Endometrial microvascular endothelial cells (primary cell): ENCODE measurements around the gene EIF2S2. TPM values are rescaled to one million over a fixed set of nuclear protein-coding genes. Genes with fewer than 3 reads are reported as not detected.

Experiments used
- in situ Hi-C: cut with HindIII; loops from 2 replicates; pipeline ENCODE4 v1.10.0; 2017; ENCODE audit warnings: low sequenced_read_pairs, low pct_unique_long_range_greater_than_20kb; ENCODE audit errors: inconsistent ontology term
- total RNA-seq: library from RNA; depleted of rRNA; stranded (reverse); fragments of >200 nt; gene quantifications from one replicate; pipeline ENCODE4 v1.2.3, GENCODE V29; 2015; ENCODE audit errors: inconsistent ontology term

EIF2S2 gene
- total RNA-seq, 1 donor from 2014 or later: 73.2 TPM

- in situ Hi-C loops: no loop called here
Measured at GRCh38 chr20:34124469-34125249, 12.6 kb upstream of the EIF2S2 start.

DNA sequence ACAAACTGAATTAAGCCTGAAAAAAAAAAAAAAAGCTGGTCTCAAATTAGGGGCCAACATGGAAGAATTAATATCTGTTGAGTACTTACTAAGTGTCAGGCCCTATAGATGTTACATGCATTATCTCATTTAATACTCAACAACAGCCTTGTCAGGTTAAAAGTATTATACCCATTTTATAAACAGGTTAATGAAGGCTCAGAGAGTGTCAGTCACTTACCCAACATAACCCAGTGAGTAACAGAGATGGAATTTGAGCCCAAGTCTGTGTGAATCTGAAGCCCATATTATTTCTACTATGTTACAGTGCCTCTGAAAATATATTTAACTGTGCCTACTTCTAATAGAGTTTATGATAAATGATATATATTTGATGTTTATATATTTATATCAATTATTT, 11.3 kb upstream of the EIF2S2 start:
- in situ Hi-C loops: no loop called here

GRCh38 chr20:34122274-34122980, 10.4 kb upstream of the EIF2S2 start:
- in situ Hi-C loops: no loop called here

- in situ Hi-C loops: no loop called here
Measured at GRCh38 chr20:34120213-34120612, 8.2 kb upstream of the EIF2S2 start.

GRCh38 chr20:34115232-34115631, 3.2 kb upstream of the EIF2S2 start:
- in situ Hi-C loops: no loop called here

DNA sequence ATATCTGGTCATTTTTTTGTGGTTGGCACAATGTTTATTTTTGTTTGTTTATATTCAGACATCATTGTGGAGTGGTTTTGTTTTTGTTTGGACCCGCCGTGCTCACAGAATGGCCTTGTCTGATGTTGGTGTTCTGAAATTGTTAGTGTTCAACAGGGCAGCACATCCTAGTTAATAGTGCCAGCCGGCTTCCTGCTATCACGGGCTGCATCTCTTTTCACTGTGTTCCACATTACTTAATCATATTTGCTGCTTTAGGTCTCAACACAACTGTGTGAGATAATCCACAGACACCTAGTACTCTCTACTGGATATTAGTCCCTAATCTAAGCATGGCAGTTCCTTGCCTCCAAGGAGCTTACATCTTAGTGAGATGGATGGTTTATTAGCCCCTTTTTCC, 2.8 kb upstream of the EIF2S2 start:
- in situ Hi-C loops: no loop called here

DNA sequence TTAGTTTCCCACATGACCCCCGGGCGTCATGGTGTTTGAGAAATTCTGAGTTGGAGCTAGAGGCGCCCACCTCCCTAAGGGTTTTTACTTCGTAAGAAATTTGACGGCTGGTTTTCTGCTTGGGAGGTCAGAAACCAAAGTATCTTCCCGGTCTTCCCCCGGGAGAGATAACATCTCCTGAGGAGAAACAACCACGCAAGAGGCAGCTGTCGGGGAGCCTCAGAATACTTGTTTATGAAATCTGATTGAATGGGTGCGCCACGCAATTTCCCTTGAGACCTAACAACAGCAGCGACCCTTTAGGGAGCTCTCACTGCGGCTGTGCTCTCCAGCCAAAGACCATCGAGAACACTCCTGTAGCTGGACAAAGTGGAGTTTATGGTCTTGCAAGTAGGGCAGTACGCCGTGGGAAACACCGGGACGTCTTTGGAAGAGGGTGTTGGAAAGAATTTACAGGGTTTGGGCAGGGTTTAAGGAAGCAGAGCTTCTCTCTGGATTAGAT, 608 bp upstream of the EIF2S2 start:
- in situ Hi-C loops: no loop called here

GRCh38 chr20:34110745-34111641, 1.1 kb downstream of the EIF2S2 start:
- in situ Hi-C loops: no loop called here

DNA sequence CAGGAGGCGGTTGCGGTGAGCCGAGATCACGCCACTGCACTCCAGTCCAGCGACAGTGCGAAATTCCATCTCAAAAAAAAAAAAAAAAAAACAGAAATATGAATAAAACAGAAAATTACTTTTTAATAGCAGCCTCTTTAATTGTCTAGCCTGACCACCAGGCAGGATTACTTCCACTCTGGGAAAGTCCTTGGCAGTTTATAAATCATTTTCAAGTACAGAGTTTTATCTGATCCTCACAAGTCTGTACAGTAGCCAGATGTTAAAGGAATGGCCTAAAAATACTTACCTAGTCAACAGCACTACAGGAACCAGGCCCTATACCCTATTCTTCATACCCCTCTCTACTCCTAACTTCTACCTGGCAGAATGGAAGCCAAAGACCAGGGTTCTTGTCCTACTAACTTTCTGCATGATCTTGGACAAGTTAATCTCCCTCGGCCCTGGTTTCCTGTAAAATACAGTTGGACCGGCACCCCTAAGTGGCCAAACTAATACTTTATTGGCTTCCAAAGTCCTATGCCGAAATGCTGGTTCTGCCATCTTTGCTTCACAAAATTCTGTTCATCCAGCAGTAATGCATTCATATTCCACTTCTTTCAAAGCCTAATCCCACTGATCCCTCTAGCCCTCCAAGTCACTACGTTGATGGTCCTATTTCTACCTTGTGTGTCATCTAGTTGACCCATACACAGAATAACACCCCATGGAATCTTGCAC, 1.9 kb downstream of the EIF2S2 start:
- in situ Hi-C loops: no loop called here

- in situ Hi-C loops: no loop called here
Measured at GRCh38 chr20:34109442-34109841, 2.6 kb downstream of the EIF2S2 start.

GRCh38 chr20:34108616-34109174, 3.3 kb downstream of the EIF2S2 start:
- in situ Hi-C loops: no loop called here

DNA sequence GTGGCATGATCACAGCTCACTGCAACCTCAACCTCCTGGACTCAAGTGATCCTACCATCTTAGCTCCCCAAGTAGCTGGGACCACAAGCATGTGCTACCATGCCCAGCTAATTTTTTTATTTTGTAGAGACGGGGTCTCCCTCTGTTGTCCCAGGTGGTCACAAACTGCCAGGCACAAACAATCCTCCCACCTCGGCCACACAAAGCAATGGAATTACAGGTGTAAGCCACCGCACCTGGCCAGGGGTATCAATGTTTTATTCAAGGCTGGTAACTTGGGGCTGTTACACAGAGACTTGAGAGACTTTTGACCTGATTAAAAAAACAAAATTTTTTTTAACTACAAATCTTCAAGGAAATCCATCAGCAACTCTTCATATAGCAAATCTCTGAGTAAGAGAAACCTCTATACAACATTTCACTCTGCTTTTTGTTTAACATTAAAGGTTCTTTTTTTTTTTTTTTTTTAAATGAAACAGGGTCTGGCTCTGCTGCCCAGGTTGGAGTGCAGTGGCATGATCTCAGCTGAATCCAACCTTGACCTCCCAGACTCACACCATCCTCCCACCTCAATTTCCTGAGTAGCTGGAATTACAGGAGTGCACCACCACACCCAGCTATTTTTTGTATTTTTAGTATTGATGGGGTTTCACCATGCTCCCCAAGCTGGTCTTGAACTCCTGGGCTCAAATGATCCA, 5.9 kb downstream of the EIF2S2 start:
- in situ Hi-C loops: no loop called here

- in situ Hi-C loops: no loop called here
Measured at GRCh38 chr20:34104059-34104458, 8.0 kb downstream of the EIF2S2 start.

DNA sequence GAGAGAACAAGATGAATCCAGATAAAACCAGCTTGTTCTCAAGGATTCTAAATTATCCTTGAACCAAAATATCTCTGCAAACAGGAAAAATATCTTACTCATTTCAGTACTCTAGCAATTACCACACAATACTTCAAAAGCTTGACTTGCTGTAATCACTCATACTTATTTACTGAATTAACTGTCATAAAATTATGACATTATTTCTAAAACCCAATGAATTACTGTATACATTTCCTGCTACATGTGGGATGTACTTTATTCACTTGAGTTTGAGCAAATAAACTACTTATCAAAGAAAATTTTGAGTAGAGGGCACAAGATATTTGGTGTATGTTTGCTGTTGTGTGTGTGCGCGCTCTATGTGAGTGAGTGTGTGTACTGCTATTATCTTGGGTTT, 9.7 kb downstream of the EIF2S2 start:
- in situ Hi-C loops: no loop called here

GRCh38 chr20:34100576-34100975, 11.5 kb downstream of the EIF2S2 start:
- in situ Hi-C loops: no loop called here

- in situ Hi-C loops: no loop called here
Measured at GRCh38 chr20:34099675-34100074, 12.4 kb downstream of the EIF2S2 start.

- in situ Hi-C loops: no loop called here
Measured at GRCh38 chr20:34098570-34098969, 13.5 kb downstream of the EIF2S2 start.
